Body of pancreas (tissue), 4 donors: ENCODE results near the gene USP5.

Experiments
- POLR2A ChIP-seq, 3 donors: fragments of 450-650 bp; IDR thresholded peaks; one replicate each; pipeline ENCODE4 v1.6.1; 2016; ENCODE audit warnings: antibody characterized with exemption in 3 of 3, mild to moderate bottlenecking in 2 of 3
- TF ChIP-seq, protein P1 (sequence below), 7 experiments: fragments of 450-650 bp in 4 of 7; fragments of 200-600 bp in 3 of 7; sonication (generic) in 3 of 7; IDR thresholded peaks; one replicate each; pipeline ENCODE4 v1.5.1; 2016 to 2019; ENCODE audit warnings: antibody characterized with exemption in 7 of 7

DNA sequence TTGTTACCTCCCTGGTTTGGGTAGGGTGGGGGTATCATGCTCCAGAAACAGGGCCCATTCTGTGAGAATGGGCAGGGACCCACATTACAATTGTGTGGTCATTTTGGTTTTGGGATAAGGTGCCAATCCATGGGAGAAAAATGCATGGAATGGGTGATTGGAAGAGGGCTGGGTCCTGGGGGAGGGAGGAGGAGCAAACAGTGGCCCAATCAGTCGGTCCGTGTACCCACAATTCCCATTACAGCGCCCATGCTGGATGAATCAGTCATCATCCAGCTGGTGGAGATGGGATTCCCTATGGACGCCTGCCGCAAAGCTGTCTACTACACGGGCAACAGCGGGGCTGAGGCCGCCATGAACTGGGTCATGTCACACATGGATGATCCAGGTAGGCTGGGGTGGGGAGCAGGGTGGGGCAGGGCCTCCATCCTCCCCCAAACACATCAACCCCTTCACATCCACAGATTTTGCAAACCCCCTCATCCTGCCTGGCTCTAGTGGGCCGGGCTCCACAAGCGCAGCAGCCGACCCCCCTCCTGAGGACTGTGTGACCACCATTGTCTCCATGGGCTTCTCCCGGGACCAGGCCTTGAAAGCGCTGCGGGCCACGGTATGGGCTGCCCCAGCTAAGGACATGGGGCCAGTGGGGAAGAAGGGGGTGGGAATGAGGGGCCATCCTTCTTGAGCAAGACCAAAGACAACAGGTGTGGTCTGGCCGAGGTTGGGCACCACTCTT is 11.8 kb downstream of the USP5 start:
- no peak for TF ChIP-seq POLR2A (IDR thresholded peaks at IDR 0.05)
- TF ChIP-seq, protein P1, sequence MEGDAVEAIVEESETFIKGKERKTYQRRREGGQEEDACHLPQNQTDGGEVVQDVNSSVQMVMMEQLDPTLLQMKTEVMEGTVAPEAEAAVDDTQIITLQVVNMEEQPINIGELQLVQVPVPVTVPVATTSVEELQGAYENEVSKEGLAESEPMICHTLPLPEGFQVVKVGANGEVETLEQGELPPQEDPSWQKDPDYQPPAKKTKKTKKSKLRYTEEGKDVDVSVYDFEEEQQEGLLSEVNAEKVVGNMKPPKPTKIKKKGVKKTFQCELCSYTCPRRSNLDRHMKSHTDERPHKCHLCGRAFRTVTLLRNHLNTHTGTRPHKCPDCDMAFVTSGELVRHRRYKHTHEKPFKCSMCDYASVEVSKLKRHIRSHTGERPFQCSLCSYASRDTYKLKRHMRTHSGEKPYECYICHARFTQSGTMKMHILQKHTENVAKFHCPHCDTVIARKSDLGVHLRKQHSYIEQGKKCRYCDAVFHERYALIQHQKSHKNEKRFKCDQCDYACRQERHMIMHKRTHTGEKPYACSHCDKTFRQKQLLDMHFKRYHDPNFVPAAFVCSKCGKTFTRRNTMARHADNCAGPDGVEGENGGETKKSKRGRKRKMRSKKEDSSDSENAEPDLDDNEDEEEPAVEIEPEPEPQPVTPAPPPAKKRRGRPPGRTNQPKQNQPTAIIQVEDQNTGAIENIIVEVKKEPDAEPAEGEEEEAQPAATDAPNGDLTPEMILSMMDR (IDR thresholded peaks at IDR 0.05) = no peak
